IMR-90 (cell line): ENCODE data around the gene NTMT1. TPM values are rescaled to one million over a fixed set of nuclear protein-coding genes. Genes with fewer than 3 reads are reported as not detected.

Source experiments
- ATAC-seq: fragments of 200-7000 bp; cut with Tn5 transposase; 2 replicates; pipeline ENCODE4 v1.9.1; 2020; ENCODE audit warnings: low read depth, mild to moderate bottlenecking, moderate library complexity
- BruUV-seq: library from RNA; stranded (reverse); fragments of 400-500 nt; replicated peaks from 2 replicates; lab custom pipeline; 2021; lab: Mats Ljungman, UMichigan
- CTCF ChIA-PET: fragments of 300-600 bp; formaldehyde crosslinking; extraction: SDS; loops from one replicate; lab custom pipeline; 2021; ENCODE audit warnings: antibody characterized with exemption; lab: Yijun Ruan, JAX
- POLR2A ChIA-PET: fragments of 300-600 bp; sonication (Branson Sonifier 250); formaldehyde crosslinking; loops from one replicate; lab custom pipeline; 2022; ENCODE audit warnings: antibody characterized with exemption; ENCODE audit not compliant: unreplicated experiment; lab: Charles Lee
- DNase-seq: peaks from one replicate; pipeline ENCODE4 v3.0.0; 2013
- H2AFZ ChIP-seq: replicated peaks from 2 replicates; pipeline ENCODE3; 2013; ENCODE audit warnings: low read length, mild to moderate bottlenecking; ENCODE audit not compliant: poor library complexity
- H2AK5ac ChIP-seq: 2 replicates; pipeline ENCODE4 v1.6.1; 2013; ENCODE audit warnings: low read depth, low read length, inconsistent platforms
- H2AK9ac ChIP-seq: replicated peaks from 2 replicates; pipeline ENCODE3; 2013; ENCODE audit warnings: mild to moderate bottlenecking, low read depth, low read length, moderate library complexity; ENCODE audit not compliant: poor library complexity
- H2BK120ac ChIP-seq: 2 replicates; pipeline ENCODE4 v1.6.1; 2013; ENCODE audit warnings: low read depth, low read length, inconsistent platforms
- H2BK15ac ChIP-seq: 3 replicates; pipeline ENCODE4 v1.6.1; 2013; ENCODE audit warnings: low read depth, low read length, inconsistent platforms
- H2BK20ac ChIP-seq: 2 replicates; pipeline ENCODE4 v1.6.1; 2013; ENCODE audit warnings: low read depth, mild to moderate bottlenecking, inconsistent platforms, low read length, moderate library complexity
- H2BK5ac ChIP-seq: 2 replicates; pipeline ENCODE4 v1.6.1; 2013; ENCODE audit warnings: mild to moderate bottlenecking, low read depth, low read length, inconsistent platforms; ENCODE audit not compliant: poor library complexity, severe bottlenecking
- H3K14ac ChIP-seq: replicated peaks from 2 replicates; pipeline ENCODE4 v1.6.1; 2013; ENCODE audit warnings: low read depth, low read length, inconsistent platforms
- H3K18ac ChIP-seq: 2 replicates; pipeline ENCODE4 v1.6.1; 2013; ENCODE audit warnings: low read depth, low read length, control low read depth
- H3K23ac ChIP-seq: 2 replicates; pipeline ENCODE4 v1.6.1; 2013; ENCODE audit warnings: low read depth, low read length, inconsistent platforms
- H3K27ac ChIP-seq: 2 replicates; pipeline ENCODE4 v1.5.1; 2013; ENCODE audit warnings: mild to moderate bottlenecking, control low read depth, low read length; ENCODE audit not compliant: insufficient read depth
- H3K27me3 ChIP-seq: 2 replicates; pipeline ENCODE4 v1.6.1; 2013; ENCODE audit warnings: low read length; ENCODE audit not compliant: control insufficient read depth, insufficient read depth
- H3K36me3 ChIP-seq: 2 replicates; pipeline ENCODE4 v1.6.1; 2013; ENCODE audit warnings: low read length, mixed read lengths; ENCODE audit not compliant: control insufficient read depth, insufficient read depth
- H3K4ac ChIP-seq: 2 replicates; pipeline ENCODE4 v1.6.1; 2013; ENCODE audit warnings: low read depth, low read length, inconsistent platforms
- H3K4me1 ChIP-seq: 2 replicates; pipeline ENCODE4 v1.6.1; 2013; ENCODE audit warnings: low read length, mixed read lengths; ENCODE audit not compliant: control insufficient read depth, insufficient read depth
- H3K4me2 ChIP-seq: 2 replicates; pipeline ENCODE4 v1.6.1; 2013; ENCODE audit warnings: low read depth, mild to moderate bottlenecking, control low read depth, low read length, moderate library complexity
- H3K4me3 ChIP-seq: 2 replicates; pipeline ENCODE4 v1.5.1; 2013; ENCODE audit warnings: low read depth, mild to moderate bottlenecking, control low read depth, low read length, moderate library complexity; ENCODE audit not compliant: insufficient read depth
- H3K56ac ChIP-seq: 2 replicates; pipeline ENCODE4 v1.6.1; 2013; ENCODE audit warnings: low read length, inconsistent platforms; ENCODE audit not compliant: insufficient read depth; ENCODE audit errors: extremely low read depth
- H3K79me1 ChIP-seq, 2 experiments: 2 replicates each; pipeline ENCODE4 v1.6.1; 2013; ENCODE audit warnings: low read length in 2 of 2, inconsistent platforms in 1 of 2, low read depth in 1 of 2
- H3K9ac ChIP-seq: 2 replicates; pipeline ENCODE4 v1.6.1; 2013; ENCODE audit warnings: low read depth, low read length, control low read depth
- H3K9me1 ChIP-seq: 2 replicates; pipeline ENCODE4 v1.6.1; 2013; ENCODE audit warnings: low read length, inconsistent platforms; ENCODE audit not compliant: insufficient read depth
- H3K9me3 ChIP-seq: 2 replicates; pipeline ENCODE4 v1.6.1; 2013; ENCODE audit warnings: low read length; ENCODE audit not compliant: control insufficient read depth, insufficient read depth
- H4K20me1 ChIP-seq: 2 replicates; pipeline ENCODE4 v1.6.1; 2013; ENCODE audit warnings: low read length, inconsistent platforms; ENCODE audit not compliant: insufficient read depth
- H4K5ac ChIP-seq: 2 replicates; pipeline ENCODE4 v1.6.1; 2013; ENCODE audit warnings: mild to moderate bottlenecking, low read depth, low read length, control low read depth
- H4K8ac ChIP-seq, 2 experiments: 2 replicates each; pipeline ENCODE4 v1.6.1; 2013; ENCODE audit warnings: low read depth in 2 of 2, low read length in 2 of 2, control low read depth in 1 of 2, inconsistent platforms in 1 of 2
- H4K91ac ChIP-seq: 2 replicates; pipeline ENCODE4 v1.6.1; 2013; ENCODE audit warnings: low read depth, low read length, inconsistent platforms; ENCODE audit not compliant: insufficient read depth
- CHD1 ChIP-seq: IDR thresholded peaks from 2 replicates; pipeline ENCODE4 v1.6.1; 2012; ENCODE audit warnings: low read depth, low read length, improper control_type of control experiment
- MXI1 ChIP-seq: IDR thresholded peaks from 2 replicates; pipeline ENCODE4 v1.6.1; 2012; ENCODE audit warnings: low read depth, mild to moderate bottlenecking, low read length, moderate library complexity, borderline replicate concordance
- NFE2L2 ChIP-seq: fragments of 150-350 bp; IDR thresholded peaks from 2 replicates; pipeline ENCODE4 v1.6.1; 2016; ENCODE audit warnings: low read depth, mild to moderate bottlenecking, low read length
- POLR2A ChIP-seq: IDR thresholded peaks from 2 replicates; pipeline ENCODE4 v1.6.1; 2012; ENCODE audit warnings: mild to moderate bottlenecking, low read depth, low read length
- RFX5 ChIP-seq: IDR thresholded peaks from 2 replicates; pipeline ENCODE4 v1.8.0; 2012; ENCODE audit warnings: low read depth, mild to moderate bottlenecking, low read length, moderate library complexity
- SMC3 ChIP-seq: fragments of 150-350 bp; IDR thresholded peaks from 2 replicates; pipeline ENCODE4 v1.6.1; 2016; ENCODE audit warnings: low read depth, mild to moderate bottlenecking, antibody characterized with exemption, low read length, moderate library complexity
- WGBS, 2 experiments: methylation state at CpG; one replicate each; pipeline versions ENCODE4 v1.1.5 to v1.1.7; 2013; ENCODE audit warnings: missing lambda C conversion rate in 2 of 2; ENCODE audit not compliant: insufficient read length in 1 of 2; ENCODE audit errors: extremely low coverage in 2 of 2; 5-methylcytosine and 5-hydroxymethylcytosine counted together
- dilution Hi-C: fragments of 300-500 bp; cut with HindIII; formaldehyde crosslinking; loops from one replicate; pipeline ENCODE4 v1.14.3; 2018; ENCODE audit warnings: low sequenced_read_pairs; ENCODE audit not compliant: unreplicated experiment
- in situ Hi-C: fragments of 300-500 bp; cut with MboI; formaldehyde crosslinking; loops from 3 replicates; pipeline ENCODE4 v1.14.3; 2019; ENCODE audit warnings: low sequenced_read_pairs, inconsistent platforms, mixed read lengths
- intact Hi-C: fragments of 100-400 bp; cut with micrococcal nuclease; formaldehyde crosslinking; loops from 2 replicates; pipeline ENCODE4 v1.10.0; 2022
- polyA plus RNA-seq, 3 experiments: library from polyadenylated mRNA; depleted of rRNA; stranded (reverse); fragments of >200 nt; gene quantifications; 2 replicates each; pipeline ENCODE4 v1.2.3, GENCODE V29; 2012; ENCODE audit warnings: low replicate concordance in 1 of 3
- total RNA-seq: library from RNA; depleted of rRNA; stranded (reverse); fragments of >200 nt; gene quantifications from 2 replicates; pipeline ENCODE4 v1.2.3, GENCODE V29; 2012
- TF ChIP-seq, protein P1 (sequence below): fragments of 150-350 bp; IDR thresholded peaks from 2 replicates; pipeline ENCODE4 v1.6.1; 2016; ENCODE audit warnings: low read depth, mild to moderate bottlenecking, low read length, moderate library complexity, borderline replicate concordance
- TF ChIP-seq, protein P2 (sequence below): conservative IDR thresholded peaks from 2 replicates; pipeline ENCODE4 v1.5.1; 2012; ENCODE audit warnings: mild to moderate bottlenecking, low read depth, low read length, improper control_type of control experiment

NTMT1 gene
- total and polyA plus RNA-seq, 2 of the 4 experiments (the other 2 are of a cell fraction): 68.1 to 88.1 TPM

DNA sequence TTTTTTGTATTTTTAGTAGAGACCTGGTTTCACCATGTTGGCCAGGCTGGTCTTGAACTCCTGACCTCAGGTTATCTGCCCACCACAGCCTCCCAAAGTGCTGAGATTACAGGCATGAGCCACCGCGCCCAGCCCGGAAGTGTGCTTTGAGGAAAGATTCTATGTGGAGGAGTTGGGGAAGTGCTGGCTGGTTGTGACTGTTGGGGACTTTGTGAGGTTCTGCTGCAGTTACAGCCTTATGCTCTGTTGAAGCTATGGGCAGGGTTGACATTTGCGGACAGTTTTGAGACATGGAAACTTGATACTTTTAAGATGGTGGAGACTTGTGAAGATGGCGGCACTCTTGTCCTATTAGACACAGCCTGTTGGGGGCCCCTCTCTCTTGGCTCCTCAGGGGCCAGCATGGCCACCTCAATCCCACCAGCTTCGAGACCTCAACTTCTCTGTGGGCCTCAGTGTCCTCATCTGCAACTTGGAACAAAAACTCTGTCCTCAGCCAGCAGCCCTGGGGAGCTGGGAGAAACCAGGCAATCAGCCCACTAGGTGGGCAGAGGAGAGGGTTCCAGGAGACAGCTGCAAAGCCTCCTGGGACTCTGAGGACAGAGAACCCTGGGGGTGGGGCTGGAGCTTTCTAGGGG, 29.9 kb upstream of the NTMT1 start:
- Histone ChIP-seq H3K9me1 (peaks cover 14% of the 10 kb centered on the region), H2BK120ac (peak overlapping the region; percentile 94), H2BK20ac (peak overlapping the region; percentile 66), H3K4ac (peak overlapping the region; percentile 87), H2BK15ac (peak overlapping the region; percentile 27; the same call in 1 of the 3 replicates), H2BK5ac (peak overlapping the region; percentile 70), H3K79me1 (peaks cover 5 to 11% of the 10 kb centered on the region in 2 experiments; a peak in 3 of 4 replicates), H3K18ac (no peak overlapping the region), H3K4me2 (no peak overlapping the region), H3K14ac (peak overlapping the region; percentile 98), H3K56ac (peak overlapping the region; percentile 3; the same call in 1 of the 2 replicates), H2AFZ (peak overlapping the region; percentile 97), H3K36me3 (no peaks in the 10 kb centered on the region), H4K20me1 (no peaks in the 10 kb centered on the region), H3K23ac (peak overlapping the region; percentile 58), H3K27me3 (no peaks in the 10 kb centered on the region), H4K8ac (peak overlapping the region; percentile 92 to 95; a peak in 3 of 4 replicates), H3K4me1 (peaks cover 20% of the 10 kb centered on the region), H4K5ac (no peak overlapping the region), H3K4me3 (no peak overlapping the region), H3K9me3 (no peaks in the 10 kb centered on the region), H2AK5ac (peak overlapping the region; percentile 91), H3K27ac (no peak overlapping the region), H3K9ac (no peak overlapping the region), H4K91ac (peak overlapping the region; percentile 99), H2AK9ac (peak overlapping the region; percentile 99)
- no TSS peak for BruUV-seq
- no CpG with 5 or more reads among the region's 6 CpGs for WGBS, 2 experiments
- dilution Hi-C loops: no loop called here
- DNase-seq (no peak), ATAC-seq (no peak)
- intact Hi-C loops: no loop called here
- TF ChIP-seq RFX5 (no peak), SMC3 (no peak), MXI1 (no peak), NFE2L2 (no peak), CHD1 (no peak), POLR2A (no peak; the same call in 1 of the 2 replicates)
- TF ChIP-seq, protein P1, sequence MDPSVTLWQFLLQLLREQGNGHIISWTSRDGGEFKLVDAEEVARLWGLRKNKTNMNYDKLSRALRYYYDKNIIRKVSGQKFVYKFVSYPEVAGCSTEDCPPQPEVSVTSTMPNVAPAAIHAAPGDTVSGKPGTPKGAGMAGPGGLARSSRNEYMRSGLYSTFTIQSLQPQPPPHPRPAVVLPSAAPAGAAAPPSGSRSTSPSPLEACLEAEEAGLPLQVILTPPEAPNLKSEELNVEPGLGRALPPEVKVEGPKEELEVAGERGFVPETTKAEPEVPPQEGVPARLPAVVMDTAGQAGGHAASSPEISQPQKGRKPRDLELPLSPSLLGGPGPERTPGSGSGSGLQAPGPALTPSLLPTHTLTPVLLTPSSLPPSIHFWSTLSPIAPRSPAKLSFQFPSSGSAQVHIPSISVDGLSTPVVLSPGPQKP: no peak
- TF ChIP-seq, protein P2, sequence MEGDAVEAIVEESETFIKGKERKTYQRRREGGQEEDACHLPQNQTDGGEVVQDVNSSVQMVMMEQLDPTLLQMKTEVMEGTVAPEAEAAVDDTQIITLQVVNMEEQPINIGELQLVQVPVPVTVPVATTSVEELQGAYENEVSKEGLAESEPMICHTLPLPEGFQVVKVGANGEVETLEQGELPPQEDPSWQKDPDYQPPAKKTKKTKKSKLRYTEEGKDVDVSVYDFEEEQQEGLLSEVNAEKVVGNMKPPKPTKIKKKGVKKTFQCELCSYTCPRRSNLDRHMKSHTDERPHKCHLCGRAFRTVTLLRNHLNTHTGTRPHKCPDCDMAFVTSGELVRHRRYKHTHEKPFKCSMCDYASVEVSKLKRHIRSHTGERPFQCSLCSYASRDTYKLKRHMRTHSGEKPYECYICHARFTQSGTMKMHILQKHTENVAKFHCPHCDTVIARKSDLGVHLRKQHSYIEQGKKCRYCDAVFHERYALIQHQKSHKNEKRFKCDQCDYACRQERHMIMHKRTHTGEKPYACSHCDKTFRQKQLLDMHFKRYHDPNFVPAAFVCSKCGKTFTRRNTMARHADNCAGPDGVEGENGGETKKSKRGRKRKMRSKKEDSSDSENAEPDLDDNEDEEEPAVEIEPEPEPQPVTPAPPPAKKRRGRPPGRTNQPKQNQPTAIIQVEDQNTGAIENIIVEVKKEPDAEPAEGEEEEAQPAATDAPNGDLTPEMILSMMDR: no peak
- in situ Hi-C loops: no loop called here
- CTCF ChIA-PET: interaction anchor here (0.6 to 1.1 kb wide), 3 partner anchors 20 to 421 kb away, joined by 3 to 4 read pairs (median 4); no protein-coding TSS in a partner anchor
- POLR2A ChIA-PET: interaction anchor here (1.1 kb wide), 3 partner anchors 15 to 113 kb away, joined by 3 to 6 read pairs (median 3); no protein-coding TSS in a partner anchor
